SU-DHL-6 (cell line): ENCODE results near the gene ZNF804A.

Experiments used
- CTCF ChIP-seq: fragments of 200-600 bp; sonication (generic); IDR thresholded peaks from one replicate; pipeline ENCODE4 v1.5.1; 2017; ENCODE audit warnings: antibody characterized with exemption, mild to moderate bottlenecking, low read length, moderate library complexity; ENCODE audit not compliant: insufficient read depth, poor library complexity, severe bottlenecking
- EZH2phosphoT487 ChIP-seq: fragments of 200-600 bp; sonication (generic), shearing (Covaris generic); conservative IDR thresholded peaks from 2 replicates; pipeline ENCODE4 v1.6.1; 2018; ENCODE audit warnings: mild to moderate bottlenecking, antibody characterized with exemption, low read length, moderate library complexity, mixed read lengths

- TF ChIP-seq CTCF (no peak), EZH2phosphoT487 (no peak)
These were observed 182.6 kb downstream of the ZNF804A start for GRCh38 chr2:184780944-184781343.
